Spinal cord (tissue), 10 donors: ENCODE measurements around the gene NRP1. TPM values are rescaled to one million over a fixed set of nuclear protein-coding genes. Genes with fewer than 3 reads are reported as not detected.
"Not testable (repeated sequence)": the region's sequence is repeated elsewhere in the genome, so short reads cannot be mapped to it uniquely, and the experiment has no call there.

Source experiments
- DNase-seq, 6 donors: peaks; one replicate each; pipeline versions ENCODE4 v3.0.0 to v3.0.0-alpha.2; 2013 to 2015; ENCODE audit warnings: low spot score in 6 of 6, low read depth in 4 of 6
- H3K27ac ChIP-seq: one replicate; pipeline ENCODE4 v1.5.1; 2013; ENCODE audit warnings: low read depth, low read length, control low read depth
- H3K27me3 ChIP-seq: one replicate; pipeline ENCODE4 v1.6.1; 2013; ENCODE audit warnings: low read length; ENCODE audit not compliant: control insufficient read depth, insufficient read depth
- H3K36me3 ChIP-seq: one replicate; pipeline ENCODE4 v1.6.1; 2013; ENCODE audit warnings: low read length; ENCODE audit not compliant: control insufficient read depth, insufficient read depth
- H3K4me1 ChIP-seq: one replicate; pipeline ENCODE4 v1.6.1; 2013; ENCODE audit warnings: low read length; ENCODE audit not compliant: control insufficient read depth, insufficient read depth
- H3K4me3 ChIP-seq: one replicate; pipeline ENCODE4 v1.5.1; 2013; ENCODE audit warnings: low read depth, low read length, control low read depth
- H3K9me3 ChIP-seq: one replicate; pipeline ENCODE4 v1.6.1; 2013; ENCODE audit warnings: low read length; ENCODE audit not compliant: control insufficient read depth, insufficient read depth
- WGBS: methylation state at CpG from one replicate; pipeline ENCODE4 v1.1.5; 2013; ENCODE audit warnings: missing lambda C conversion rate; ENCODE audit not compliant: insufficient coverage; 5-methylcytosine and 5-hydroxymethylcytosine counted together
- long read RNA-seq, 4 donors: transcript quantifications; one replicate each; lab custom pipeline, GENCODE V29; 2026
- polyA plus RNA-seq, 2 donors: library from polyadenylated mRNA; unstranded; fragments of 120-200 nt; gene quantifications; one replicate each; pipeline ENCODE4 v1.2.1, GENCODE V29; 2013; ENCODE audit not compliant: insufficient read length in 2 of 2
- total RNA-seq, 2 donors: library from RNA; depleted of rRNA in 1 of 2; stranded (reverse); fragments of 120-200 nt in 1 of 2; fragments of >200 nt in 1 of 2; gene quantifications; one replicate each; pipeline versions ENCODE4 v1.2.3 to v1.2.4, GENCODE V29; 2013 to 2014
- donor health status: healthy.

Gene NRP1
- total RNA-seq (10 to 100 TPM; 91.6 to 96.6 TPM), polyA plus RNA-seq (10 to 100 TPM; 61.8 to 68.9 TPM)
- long read RNA-seq, donor 1, full-length matches to known transcripts: 5 of 40 reads
- long read RNA-seq, donor 1, partial matches to known transcripts: 35 of 40 reads
- long read RNA-seq, donor 1, other reads (novel, unspliced or antisense): 0 of 40 reads
- long read RNA-seq, donor 2: 0 reads
- long read RNA-seq, donor 3, full-length matches to known transcripts: 1 of 6 reads
- long read RNA-seq, donor 3, partial matches to known transcripts: 5 of 6 reads
- long read RNA-seq, donor 3, other reads (novel, unspliced or antisense): 0 of 6 reads
- long read RNA-seq, donor 4, full-length matches to known transcripts: 8 of 72 reads
- long read RNA-seq, donor 4, partial matches to known transcripts: 64 of 72 reads
- long read RNA-seq, donor 4, other reads (novel, unspliced or antisense): 0 of 72 reads

DNA sequence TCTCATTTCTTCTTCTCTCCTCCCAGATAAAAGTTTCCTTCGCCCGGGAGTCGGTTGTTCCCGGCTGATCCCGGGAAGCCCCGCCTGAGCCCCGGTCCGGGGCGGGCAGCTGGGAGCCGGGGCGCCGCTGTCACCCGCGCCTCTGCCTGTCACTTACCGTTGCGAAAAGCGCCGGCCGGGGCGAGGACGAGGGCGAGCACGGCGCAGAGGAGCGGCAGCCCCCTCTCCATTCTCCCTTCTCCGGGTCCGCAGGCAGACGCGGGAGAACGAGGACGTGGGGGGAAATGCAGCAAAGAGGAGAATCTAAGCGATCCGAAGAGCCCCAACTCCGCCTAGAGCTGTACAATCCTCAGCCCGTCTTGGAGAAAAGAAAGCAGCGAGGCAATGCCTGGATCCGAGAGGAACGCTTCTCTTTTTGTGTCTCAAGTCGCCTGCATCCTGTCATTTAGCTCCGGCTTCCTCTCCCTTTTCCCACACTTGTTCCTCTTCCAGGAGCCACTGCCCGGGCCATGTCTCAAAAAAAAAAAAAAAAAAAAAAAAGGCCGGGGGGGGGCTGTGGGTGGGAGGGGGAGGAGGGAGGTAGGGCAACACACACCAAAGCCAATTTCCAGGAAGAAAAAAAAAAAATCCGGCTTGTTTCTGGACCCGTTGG, at the start of gene NRP1:
Gene NRP1, minus strand, starts transcription at position 515 of the 652 bp plus-strand sequence. Its CDS starts 285 bp downstream, at position 230.
- no peaks in the 10 kb centered on the region for H3K9me3 ChIP-seq
- H3K27ac ChIP-seq: peak within 1 kb of the TSS; percentile 87
- no peak for DNase-seq
- H3K36me3 ChIP-seq: no peaks in the 10 kb centered on the region
- 0% methylated on average over 21 of the region's 44 CpGs for WGBS
- H3K4me1 ChIP-seq: peaks cover 24% of the 10 kb centered on the region
- H3K4me3 ChIP-seq: peak within 1 kb of the TSS; percentile 69
- peaks cover 9% of the 10 kb centered on the region for H3K27me3 ChIP-seq

DNA sequence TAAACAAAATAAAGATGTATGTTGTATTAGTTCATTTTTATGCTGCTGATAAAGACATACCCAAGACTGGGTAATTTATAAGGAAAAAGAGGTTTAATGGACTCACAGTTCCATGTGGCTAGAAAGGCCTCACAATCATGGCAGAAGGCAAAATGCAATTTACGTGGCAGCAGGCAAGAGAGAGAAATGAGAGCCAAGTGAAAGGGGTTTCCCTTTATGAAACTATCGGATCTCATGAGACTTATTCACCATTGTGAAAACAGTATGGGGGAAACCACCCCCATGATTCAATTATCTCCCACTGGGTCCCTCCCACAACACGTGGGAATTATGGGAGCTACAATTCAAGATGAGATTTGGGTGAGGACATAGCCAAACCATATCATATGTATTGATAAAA, 49.7 kb upstream of the NRP1 start:
- not testable (repeated sequence) for DNase-seq, H3K4me3 ChIP-seq, H3K27me3 ChIP-seq, H3K9me3 ChIP-seq, H3K36me3 ChIP-seq, H3K27ac ChIP-seq, H3K4me1 ChIP-seq
- WGBS: no CpG with 5 or more reads among the region's 3 CpGs

DNA sequence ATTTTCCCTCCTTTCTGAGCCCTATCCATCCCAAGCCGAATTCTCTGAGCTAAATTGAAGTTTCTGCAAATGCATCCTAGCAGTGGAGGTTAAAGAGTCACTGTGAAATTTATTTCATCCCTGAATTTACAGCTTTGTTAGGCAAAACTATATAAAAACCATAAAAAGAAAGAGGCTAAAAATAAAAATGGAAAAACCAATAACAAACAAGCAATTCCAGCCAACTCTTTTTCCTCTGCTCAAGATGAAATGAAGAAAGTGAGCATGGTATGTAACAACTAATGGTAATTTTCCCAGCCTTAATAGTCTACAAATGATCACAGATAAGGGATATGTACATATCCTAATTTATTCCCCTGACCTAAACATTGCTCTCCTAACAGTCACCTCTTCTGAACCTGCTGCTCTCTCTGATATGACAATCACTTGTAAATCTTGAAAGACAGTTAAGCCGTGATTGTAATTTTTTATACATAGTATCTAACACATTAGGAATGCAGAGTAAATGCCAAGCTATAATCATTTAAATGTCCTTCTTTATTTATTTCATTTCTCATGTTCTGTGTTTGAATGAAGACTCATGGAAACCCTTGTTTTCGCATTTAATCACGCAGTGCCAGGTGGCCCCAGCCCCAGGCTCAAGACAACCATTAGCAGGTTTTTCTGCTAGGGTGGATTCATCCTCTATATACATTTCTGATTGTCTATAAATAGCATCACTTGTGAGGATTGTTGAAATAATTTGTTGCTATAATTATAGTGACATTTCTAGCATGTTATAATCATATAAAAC, 48.6 kb upstream of the NRP1 start:
- H3K9me3 ChIP-seq: no peaks in the 10 kb centered on the region
- peak in 2 of 6 donors; percentile 12 to 18 for DNase-seq
- H3K4me3 ChIP-seq: no peak overlapping the region
- H3K27me3 ChIP-seq: no peaks in the 10 kb centered on the region
- no peaks in the 10 kb centered on the region for H3K36me3 ChIP-seq
- no CpG with 5 or more reads among the region's 4 CpGs for WGBS
- peaks cover 3% of the 10 kb centered on the region for H3K4me1 ChIP-seq
- no peak overlapping the region for H3K27ac ChIP-seq

DNA sequence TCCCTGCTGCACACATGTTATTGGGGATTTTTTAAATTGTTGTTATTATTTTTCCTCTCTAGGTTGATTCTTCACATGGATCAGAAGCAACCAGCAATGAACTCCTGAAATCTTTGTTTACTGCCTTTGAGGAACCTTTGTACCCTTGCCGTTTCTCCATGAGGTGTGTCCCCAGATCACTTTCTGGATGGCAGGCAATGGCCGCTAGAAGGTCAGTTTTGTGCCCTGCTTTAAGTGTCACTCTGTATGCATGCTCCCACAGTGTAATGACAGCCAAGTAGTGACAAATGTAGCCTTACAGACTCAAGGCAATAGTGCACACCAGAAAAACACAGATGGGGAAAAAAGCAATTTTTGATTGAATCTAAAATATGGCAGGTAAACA, 47.7 kb upstream of the NRP1 start:
- no peaks in the 10 kb centered on the region for H3K27me3 ChIP-seq
- no peaks in the 10 kb centered on the region for H3K9me3 ChIP-seq
- no peak overlapping the region for H3K27ac ChIP-seq
- no peak for DNase-seq
- H3K36me3 ChIP-seq: no peaks in the 10 kb centered on the region
- no peak overlapping the region for H3K4me3 ChIP-seq
- WGBS: 38% methylated on average over 2 of the region's 2 CpGs
- peaks cover 3% of the 10 kb centered on the region for H3K4me1 ChIP-seq

DNA sequence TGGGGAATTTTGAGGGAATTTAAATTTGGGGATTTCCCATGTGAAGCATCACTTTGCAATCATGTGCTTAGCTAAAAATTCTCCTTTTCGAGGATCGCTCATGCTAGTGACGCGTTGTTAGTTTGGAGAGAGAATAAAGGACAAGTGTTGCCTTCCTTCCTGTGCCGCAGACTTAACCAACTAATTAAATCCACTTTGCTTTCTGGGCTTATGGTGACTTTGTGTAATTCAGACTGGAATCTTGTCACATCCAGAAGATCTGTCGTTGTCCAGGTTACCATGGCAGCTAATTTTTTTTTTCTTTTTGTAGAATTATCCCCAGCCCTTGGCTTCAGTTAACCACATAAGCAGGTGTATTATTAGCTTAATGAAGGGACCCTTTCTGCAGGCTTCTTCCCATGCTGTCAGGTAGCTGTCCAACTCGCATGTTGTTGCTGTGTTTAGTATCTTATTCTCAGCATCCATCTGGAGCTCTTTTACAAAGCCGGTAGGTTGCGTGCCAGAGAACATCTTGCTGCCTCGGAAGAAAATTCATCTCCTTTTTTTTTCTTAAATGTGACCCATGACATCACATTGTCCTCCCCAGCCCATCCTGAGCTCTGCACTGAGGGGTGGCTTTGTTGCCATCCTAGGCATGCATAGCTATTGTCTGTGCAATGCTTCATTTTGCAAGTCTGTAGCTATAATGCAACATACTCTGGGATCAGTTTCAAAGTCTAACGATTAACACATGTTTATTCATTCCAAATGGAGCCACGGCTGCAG, 47.2 kb upstream of the NRP1 start:
- H3K27ac ChIP-seq: no peak overlapping the region
- H3K4me3 ChIP-seq: no peak overlapping the region
- H3K4me1 ChIP-seq: peaks cover 3% of the 10 kb centered on the region
- no peaks in the 10 kb centered on the region for H3K9me3 ChIP-seq
- no peaks in the 10 kb centered on the region for H3K36me3 ChIP-seq
- 0% methylated on average over 1 of the region's 12 CpGs for WGBS
- no peaks in the 10 kb centered on the region for H3K27me3 ChIP-seq
- peak in 3 of 6 donors; percentile 15 to 88 (median 83) for DNase-seq

DNA sequence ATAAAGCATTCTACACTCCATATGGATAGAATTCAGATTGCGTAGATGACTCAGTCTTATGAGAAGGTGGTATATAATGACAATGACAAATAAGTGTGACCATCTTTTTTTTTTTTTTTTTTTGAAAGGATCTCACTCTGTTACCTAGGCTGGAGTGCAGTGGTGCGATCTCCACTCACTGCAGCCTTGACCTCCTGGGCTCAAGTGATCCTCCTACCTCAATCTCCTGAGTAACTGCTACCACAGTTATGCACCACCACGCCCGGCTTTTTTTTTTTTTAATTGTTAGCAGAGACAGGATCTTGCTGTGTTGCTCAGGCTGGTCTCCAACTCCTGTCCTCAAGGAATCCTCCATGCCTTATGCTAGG, 43.2 kb upstream of the NRP1 start:
- DNase-seq: no peak
- no peaks in the 10 kb centered on the region for H3K36me3 ChIP-seq
- no peaks in the 10 kb centered on the region for H3K9me3 ChIP-seq
- no CpG with 5 or more reads among the region's 4 CpGs for WGBS
- H3K4me3 ChIP-seq: no peak overlapping the region
- H3K27ac ChIP-seq: no peak overlapping the region
- H3K27me3 ChIP-seq: no peaks in the 10 kb centered on the region
- H3K4me1 ChIP-seq: peaks cover 3% of the 10 kb centered on the region

DNA sequence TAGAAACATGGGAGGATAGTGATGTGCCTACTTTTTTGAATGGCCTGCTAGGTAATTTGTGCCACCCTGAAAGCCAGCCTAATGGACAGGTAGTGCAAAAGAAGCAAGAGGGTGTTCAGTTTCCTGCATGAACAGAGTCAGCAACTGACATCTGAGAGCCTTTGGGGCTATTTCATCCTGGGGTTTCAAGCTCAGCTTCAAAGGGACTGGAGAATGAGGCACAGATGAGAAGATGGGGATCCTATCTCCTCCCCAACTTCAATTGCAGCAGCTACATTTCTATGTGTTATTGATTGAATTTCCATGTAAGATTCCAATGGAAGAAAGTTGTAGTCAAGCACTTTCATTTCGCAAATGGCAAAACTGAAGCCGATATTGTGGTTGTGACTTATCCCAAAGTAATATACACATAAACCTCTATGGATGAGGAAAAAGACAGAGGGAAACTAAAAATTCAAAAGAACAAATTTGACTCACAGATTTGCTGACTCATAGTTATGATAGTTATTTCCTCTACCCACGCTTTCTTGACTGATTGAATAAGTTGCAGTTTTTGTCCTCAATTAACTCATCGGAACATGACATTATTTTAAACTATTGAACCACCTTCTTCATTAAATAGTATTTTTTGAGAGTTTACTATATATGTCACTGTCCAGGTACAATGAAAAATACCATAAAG, 42.6 kb upstream of the NRP1 start:
- DNase-seq: no peak
- Histone ChIP-seq H3K27ac (no peak overlapping the region), H3K36me3 (no peaks in the 10 kb centered on the region), H3K27me3 (no peaks in the 10 kb centered on the region), H3K9me3 (no peaks in the 10 kb centered on the region), H3K4me1 (peaks cover 3% of the 10 kb centered on the region), H3K4me3 (no peak overlapping the region)
- WGBS: no CpG with 5 or more reads among the region's 4 CpGs

DNA sequence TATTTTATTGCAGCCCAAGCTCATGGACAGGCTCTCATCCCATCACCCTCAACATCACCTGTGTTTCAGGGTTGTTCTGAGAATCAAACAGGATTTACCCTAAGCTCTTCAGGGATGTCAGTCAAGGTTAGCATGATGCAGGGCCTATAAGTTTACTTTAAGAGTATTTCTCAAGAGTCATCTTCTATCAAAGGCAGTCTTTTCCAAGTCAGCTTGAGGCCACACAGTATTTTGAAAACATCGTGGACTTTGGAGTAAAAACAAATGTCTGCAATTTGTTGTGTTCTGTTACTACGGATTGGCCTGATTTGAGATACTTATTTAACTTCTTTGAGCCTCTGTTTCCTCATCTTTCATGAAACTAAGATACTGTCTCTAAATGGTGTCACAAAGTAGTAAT, 42.0 kb upstream of the NRP1 start:
- no CpG with 5 or more reads among the region's 2 CpGs for WGBS

DNA sequence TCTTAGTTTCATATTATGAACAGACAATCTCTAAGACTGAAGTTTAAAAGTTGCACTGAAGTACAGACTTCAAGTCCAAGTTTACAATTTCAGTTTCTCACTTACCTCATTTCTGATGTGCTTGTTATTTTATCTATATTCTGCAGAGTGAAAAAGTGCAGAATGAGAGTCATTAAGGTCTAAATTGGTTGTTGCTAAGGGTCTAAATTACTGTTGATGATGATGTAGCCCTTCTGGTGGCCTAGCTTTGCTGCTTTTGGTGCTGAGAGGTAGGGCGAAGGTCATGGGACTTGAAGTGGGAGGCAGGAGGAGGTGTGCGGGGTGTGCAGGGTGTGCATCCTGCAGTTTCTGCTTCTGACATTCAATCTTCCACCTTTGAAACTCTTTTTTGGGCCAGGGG, 38.8 kb upstream of the NRP1 start:
- no peak for DNase-seq

More for the DNA sequence above, 42.0 kb upstream of the NRP1 start:
- Histone ChIP-seq H3K27me3 (no peaks in the 10 kb centered on the region), H3K9me3 (no peaks in the 10 kb centered on the region), H3K27ac (no peak overlapping the region), H3K4me1 (no peaks in the 10 kb centered on the region), H3K36me3 (no peaks in the 10 kb centered on the region), H3K4me3 (no peak overlapping the region)
- no peak for DNase-seq

More for the DNA sequence above, 38.8 kb upstream of the NRP1 start:
- Histone ChIP-seq H3K36me3 (no peaks in the 10 kb centered on the region), H3K27me3 (no peaks in the 10 kb centered on the region), H3K9me3 (no peaks in the 10 kb centered on the region), H3K27ac (no peak overlapping the region), H3K4me1 (no peaks in the 10 kb centered on the region), H3K4me3 (no peak overlapping the region)
- WGBS: 100% methylated on average over 2 of the region's 2 CpGs
